ENCODE measurements around the gene TAGLN. TPM values are rescaled to one million over a fixed set of nuclear protein-coding genes. Genes with fewer than 3 reads are reported as not detected.
A peak's percentile ranks its signal among the peaks of the same experiment; 100 is the strongest.

Gene TAGLN
- total RNA-seq = 10 to 100 TPM in 1 of 3 donors, 1 to 10 TPM in 2; 8.2 to 18.0 (median 8.3) TPM
- total RNA-seq (2013) = 10.9 TPM

- no peaks in the 10 kb centered on the region for H3K27me3 Mint-ChIP-seq (ENCODE audit: low read depth in 2 of 2)
- H3K4me1 Mint-ChIP-seq = peaks cover 0 to 10% of the 10 kb centered on the region in 2 donors
- DNase-seq = no peak
- H3K27me3 ChIP-seq (ENCODE audit: control insufficient read depth, insufficient read depth, low read length) = no peaks in the 10 kb centered on the region
- H3K36me3 Mint-ChIP-seq = no peaks in the 10 kb centered on the region
- no peak within 1 kb of the TSS for H3K27ac Mint-ChIP-seq
- H3K9me3 ChIP-seq (ENCODE audit: control insufficient read depth, insufficient read depth, low read length) = no peaks in the 10 kb centered on the region
- TF ChIP-seq CTCF (IDR thresholded peaks at IDR 0.05) = no peak
- peaks cover 9% of the 10 kb centered on the region for H3K36me3 ChIP-seq (ENCODE audit: control insufficient read depth, insufficient read depth, low read length)
- H3K27ac ChIP-seq (ENCODE audit: low read length) = no peak within 1 kb of the TSS
- intact Hi-C loops (cut with micrococcal nuclease) = no loop called here
- H3K4me3 ChIP-seq (ENCODE audit: low read length) = no peak within 1 kb of the TSS
- no peaks in the 10 kb centered on the region for H3K9me3 Mint-ChIP-seq
- 70% methylated on average over 34 of the region's 34 CpGs for WGBS (ENCODE audit: insufficient coverage)
- ATAC-seq = no peak
- H3K4me3 Mint-ChIP-seq = no peak within 1 kb of the TSS
- peaks cover 6% of the 10 kb centered on the region for H3K4me1 ChIP-seq (ENCODE audit: control insufficient read depth, insufficient read depth, low read length)
Measured at GRCh38 chr11:117199053-117199915, at the start of gene TAGLN. TSS of gene TAGLN (plus strand) at chr11:117199370. CDS start at chr11:117203014, 3,644 bp downstream.

- DNase-seq (no peak), ATAC-seq (no peak)
- 42% methylated on average over 1 of the region's 2 CpGs for WGBS (ENCODE audit: insufficient coverage)
- no peak overlapping the region for H3K4me3 ChIP-seq (ENCODE audit: low read length)
- TF ChIP-seq CTCF (IDR thresholded peaks at IDR 0.05) = no peak
- H3K27ac ChIP-seq (ENCODE audit: low read length) = no peak overlapping the region
- H3K9me3 ChIP-seq (ENCODE audit: control insufficient read depth, insufficient read depth, low read length) = no peaks in the 10 kb centered on the region
- no peaks in the 10 kb centered on the region for H3K27me3 ChIP-seq (ENCODE audit: control insufficient read depth, insufficient read depth, low read length)
- Mint-ChIP-seq H3K4me3 (no peak overlapping the region), H3K27ac (peak overlapping the region in 1 of 2 donors; percentile 23), H3K9me3 (no peaks in the 10 kb centered on the region), H3K27me3 (ENCODE audit: low read depth in 2 of 2) (no peaks in the 10 kb centered on the region), H3K36me3 (peaks cover 6% of the 10 kb centered on the region), H3K4me1 (peaks cover 8 to 25% of the 10 kb centered on the region in 2 donors)
- H3K4me1 ChIP-seq (ENCODE audit: control insufficient read depth, insufficient read depth, low read length) = peaks cover 4% of the 10 kb centered on the region
- intact Hi-C loops (cut with micrococcal nuclease) = no loop called here
- H3K36me3 ChIP-seq (ENCODE audit: control insufficient read depth, insufficient read depth, low read length) = peaks cover 18% of the 10 kb centered on the region
Measured at GRCh38 chr11:117152066-117152465, 47.1 kb upstream of the TAGLN start.

GRCh38 chr11:117154468-117154867, 44.7 kb upstream of the TAGLN start:
- Mint-ChIP-seq H3K27ac (no peak overlapping the region), H3K4me1 (peaks cover 4 to 23% of the 10 kb centered on the region in 2 donors), H3K4me3 (no peak overlapping the region), H3K27me3 (ENCODE audit: low read depth in 2 of 2) (no peaks in the 10 kb centered on the region), H3K9me3 (no peaks in the 10 kb centered on the region), H3K36me3 (no peaks in the 10 kb centered on the region)
- H3K27me3 ChIP-seq (ENCODE audit: control insufficient read depth, insufficient read depth, low read length) = no peaks in the 10 kb centered on the region
- peaks cover 14% of the 10 kb centered on the region for H3K36me3 ChIP-seq (ENCODE audit: control insufficient read depth, insufficient read depth, low read length)
- intact Hi-C loops (cut with micrococcal nuclease) = no loop called here
- DNase-seq (no peak), ATAC-seq (no peak)
- WGBS (ENCODE audit: insufficient coverage) = 100% methylated on average over 5 of the region's 5 CpGs
- H3K4me1 ChIP-seq (ENCODE audit: control insufficient read depth, insufficient read depth, low read length) = peaks cover 4% of the 10 kb centered on the region
- H3K4me3 ChIP-seq (ENCODE audit: low read length) = no peak overlapping the region
- no peak overlapping the region for H3K27ac ChIP-seq (ENCODE audit: low read length)
- H3K9me3 ChIP-seq (ENCODE audit: control insufficient read depth, insufficient read depth, low read length) = no peaks in the 10 kb centered on the region
- no peak for TF ChIP-seq CTCF (IDR thresholded peaks at IDR 0.05)
